GM19099 (cell line): ENCODE data around the gene KDM4B.

Source experiments
- POLR2A ChIP-seq: IDR thresholded peaks from 3 replicates; pipeline ENCODE4 v1.6.1; 2011; ENCODE audit warnings: low read depth; ENCODE audit not compliant: insufficient read length; ENCODE audit errors: extremely low read depth

KDM4B gene

GRCh38 chr19:4979211-4979807, 10.4 kb downstream of the KDM4B start:
- TF ChIP-seq POLR2A = no peak

- no peak for TF ChIP-seq POLR2A
Measured at GRCh38 chr19:4980067-4980466, 11.2 kb downstream of the KDM4B start.

- TF ChIP-seq POLR2A = no peak
Measured at GRCh38 chr19:4980838-4981680, 12.1 kb downstream of the KDM4B start.

- no peak for TF ChIP-seq POLR2A
Measured at GRCh38 chr19:4981681-4981958, 12.7 kb downstream of the KDM4B start.

GRCh38 chr19:4983346-4984105, 14.6 kb downstream of the KDM4B start:
- TF ChIP-seq POLR2A = no peak

- no peak for TF ChIP-seq POLR2A
Measured at GRCh38 chr19:4984106-4984380, 15.1 kb downstream of the KDM4B start.

- TF ChIP-seq POLR2A = no peak
Measured at GRCh38 chr19:4984438-4984990, 15.6 kb downstream of the KDM4B start.

- no peak for TF ChIP-seq POLR2A
Measured at GRCh38 chr19:4985551-4985991, 16.7 kb downstream of the KDM4B start.

GRCh38 chr19:4986056-4986455, 17.1 kb downstream of the KDM4B start:
- TF ChIP-seq POLR2A = no peak

GRCh38 chr19:4986471-4986891, 17.6 kb downstream of the KDM4B start:
- TF ChIP-seq POLR2A = no peak

- no peak for TF ChIP-seq POLR2A
Measured at GRCh38 chr19:4987256-4987655, 18.3 kb downstream of the KDM4B start.

- no peak for TF ChIP-seq POLR2A
Measured at GRCh38 chr19:4987692-4988370, 18.9 kb downstream of the KDM4B start.

- no peak for TF ChIP-seq POLR2A
Measured at GRCh38 chr19:4988770-4989251, 19.9 kb downstream of the KDM4B start.

GRCh38 chr19:4990306-4990705, 21.4 kb downstream of the KDM4B start:
- TF ChIP-seq POLR2A = no peak

- no peak for TF ChIP-seq POLR2A
Measured at GRCh38 chr19:4991538-4991937, 22.6 kb downstream of the KDM4B start.
